ENCODE results near the gene LYPD6.

DNA sequence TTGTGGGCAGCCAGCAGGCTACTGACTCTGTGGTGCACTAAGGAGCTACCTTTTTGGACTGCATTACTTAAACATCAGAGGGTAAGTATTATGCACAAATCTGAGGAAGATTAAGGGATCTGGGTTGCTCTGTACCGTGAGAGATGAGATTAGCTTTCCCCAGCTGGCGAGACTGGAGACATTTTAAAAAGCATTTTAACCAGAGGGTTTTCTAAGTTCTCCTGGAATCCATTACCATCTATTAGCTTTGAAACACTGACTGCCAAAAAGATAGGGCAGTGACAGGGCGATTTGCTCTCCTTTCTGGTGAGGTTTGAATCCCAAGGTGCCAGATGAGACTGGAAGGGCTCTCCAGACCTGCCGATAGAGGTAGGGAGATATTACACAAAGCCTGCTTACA is 63.2 kb downstream of the LYPD6 start:
- TF ChIP-seq, protein P1, sequence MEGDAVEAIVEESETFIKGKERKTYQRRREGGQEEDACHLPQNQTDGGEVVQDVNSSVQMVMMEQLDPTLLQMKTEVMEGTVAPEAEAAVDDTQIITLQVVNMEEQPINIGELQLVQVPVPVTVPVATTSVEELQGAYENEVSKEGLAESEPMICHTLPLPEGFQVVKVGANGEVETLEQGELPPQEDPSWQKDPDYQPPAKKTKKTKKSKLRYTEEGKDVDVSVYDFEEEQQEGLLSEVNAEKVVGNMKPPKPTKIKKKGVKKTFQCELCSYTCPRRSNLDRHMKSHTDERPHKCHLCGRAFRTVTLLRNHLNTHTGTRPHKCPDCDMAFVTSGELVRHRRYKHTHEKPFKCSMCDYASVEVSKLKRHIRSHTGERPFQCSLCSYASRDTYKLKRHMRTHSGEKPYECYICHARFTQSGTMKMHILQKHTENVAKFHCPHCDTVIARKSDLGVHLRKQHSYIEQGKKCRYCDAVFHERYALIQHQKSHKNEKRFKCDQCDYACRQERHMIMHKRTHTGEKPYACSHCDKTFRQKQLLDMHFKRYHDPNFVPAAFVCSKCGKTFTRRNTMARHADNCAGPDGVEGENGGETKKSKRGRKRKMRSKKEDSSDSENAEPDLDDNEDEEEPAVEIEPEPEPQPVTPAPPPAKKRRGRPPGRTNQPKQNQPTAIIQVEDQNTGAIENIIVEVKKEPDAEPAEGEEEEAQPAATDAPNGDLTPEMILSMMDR (conservative IDR thresholded peaks at IDR 0.05; ENCODE audit: low read depth, low read length), result no peak
- TF ChIP-seq EZH2phosphoT487 (IDR thresholded peaks at IDR 0.05; ENCODE audit: borderline replicate concordance, low read length) (no peak), EZH2 (IDR thresholded peaks at IDR 0.05; ENCODE audit: low read length, unreplicated experiment) (no peak)
